ENCODE results near the gene FOXP1.

GRCh38 chr3:71208211-71209095 lies 375.1 kb downstream of the FOXP1 start:
- TF ChIP-seq, protein P1, sequence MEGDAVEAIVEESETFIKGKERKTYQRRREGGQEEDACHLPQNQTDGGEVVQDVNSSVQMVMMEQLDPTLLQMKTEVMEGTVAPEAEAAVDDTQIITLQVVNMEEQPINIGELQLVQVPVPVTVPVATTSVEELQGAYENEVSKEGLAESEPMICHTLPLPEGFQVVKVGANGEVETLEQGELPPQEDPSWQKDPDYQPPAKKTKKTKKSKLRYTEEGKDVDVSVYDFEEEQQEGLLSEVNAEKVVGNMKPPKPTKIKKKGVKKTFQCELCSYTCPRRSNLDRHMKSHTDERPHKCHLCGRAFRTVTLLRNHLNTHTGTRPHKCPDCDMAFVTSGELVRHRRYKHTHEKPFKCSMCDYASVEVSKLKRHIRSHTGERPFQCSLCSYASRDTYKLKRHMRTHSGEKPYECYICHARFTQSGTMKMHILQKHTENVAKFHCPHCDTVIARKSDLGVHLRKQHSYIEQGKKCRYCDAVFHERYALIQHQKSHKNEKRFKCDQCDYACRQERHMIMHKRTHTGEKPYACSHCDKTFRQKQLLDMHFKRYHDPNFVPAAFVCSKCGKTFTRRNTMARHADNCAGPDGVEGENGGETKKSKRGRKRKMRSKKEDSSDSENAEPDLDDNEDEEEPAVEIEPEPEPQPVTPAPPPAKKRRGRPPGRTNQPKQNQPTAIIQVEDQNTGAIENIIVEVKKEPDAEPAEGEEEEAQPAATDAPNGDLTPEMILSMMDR (IDR thresholded peaks at IDR 0.05; ENCODE audit: insufficient read depth, low read length, poor library complexity, severe bottlenecking): no peak
- no peak for TF ChIP-seq EZH2phosphoT487 (conservative IDR thresholded peaks at IDR 0.05; ENCODE audit: low read length)

All from SU-DHL-6 (cell line).